ENCODE measurements around the gene GLMN. TPM values are rescaled to one million over a fixed set of nuclear protein-coding genes. Genes with fewer than 3 reads are reported as not detected.

GLMN gene
- total and polyA plus RNA-seq, 2 experiments from 2014 or later, result 10.7 to 11.7 TPM

- WGBS, 2 experiments (ENCODE audit: low coverage in 1 of 2, low lambda C conversion rate in 2 of 2, missing lambda C conversion rate in 2 of 2), result 99% methylated on average over 3 of the region's 3 CpGs
- in situ Hi-C loops (cut with MboI), result loop anchor here (25.0 kb wide), 1 partner anchor 294 kb away; no protein-coding TSS in a partner anchor
- TF ChIP-seq EZH2phosphoT487 (IDR thresholded peaks at IDR 0.05; ENCODE audit: insufficient read depth, low read depth), result no peak
- no peak for TF ChIP-seq EZH2 (IDR thresholded peaks at IDR 0.05; ENCODE audit: insufficient read depth, poor library complexity, severe bottlenecking)
- Histone ChIP-seq H3K9me3 (ENCODE audit: low read depth) (no peaks in the 10 kb centered on the region), H3K4me2 (ENCODE audit: unreplicated experiment) (no peak overlapping the region), H3K9ac (no peak overlapping the region), H2AFZ (no peak overlapping the region), H3K4me3 (no peak overlapping the region), H3F3A (ENCODE audit: insufficient read depth) (no peaks in the 10 kb centered on the region), H3K9me2 (ENCODE audit: insufficient read depth) (no peaks in the 10 kb centered on the region), H4K20me1 (ENCODE audit: insufficient read depth) (0 out of 2 replicates have a peak, but pooled peaks cover 4% of the 10 kb centered on the region), H3K36me3 (ENCODE audit: low read depth) (peaks cover 10% of the 10 kb centered on the region), H3K79me2 (ENCODE audit: insufficient read depth) (no peaks in the 10 kb centered on the region), H3K27ac (no peak overlapping the region), H3K27me3 (replicated peaks; ENCODE audit: insufficient read depth) (no peaks in the 10 kb centered on the region), H3K4me1 (ENCODE audit: insufficient read depth) (no peaks in the 10 kb centered on the region)
- no peak for DNase-seq
These were observed 19.2 kb upstream of the GLMN start for GRCh38 chr1:92317836-92318493.

- no peak for TF ChIP-seq EZH2 (IDR thresholded peaks at IDR 0.05; ENCODE audit: insufficient read depth, poor library complexity, severe bottlenecking)
- TF ChIP-seq EZH2phosphoT487 (IDR thresholded peaks at IDR 0.05; ENCODE audit: insufficient read depth, low read depth), result no peak
- Histone ChIP-seq H3F3A (ENCODE audit: insufficient read depth) (no peaks in the 10 kb centered on the region), H2AFZ (no peak overlapping the region), H3K9me3 (ENCODE audit: low read depth) (no peaks in the 10 kb centered on the region), H4K20me1 (ENCODE audit: insufficient read depth) (0 out of 2 replicates have a peak, but pooled peaks cover 4% of the 10 kb centered on the region), H3K4me1 (ENCODE audit: insufficient read depth) (no peaks in the 10 kb centered on the region), H3K36me3 (ENCODE audit: low read depth) (peaks cover 13% of the 10 kb centered on the region), H3K27me3 (replicated peaks; ENCODE audit: insufficient read depth) (no peaks in the 10 kb centered on the region), H3K4me3 (no peak overlapping the region), H3K9ac (no peak overlapping the region), H3K9me2 (ENCODE audit: insufficient read depth) (no peaks in the 10 kb centered on the region), H3K4me2 (ENCODE audit: unreplicated experiment) (no peak overlapping the region), H3K79me2 (ENCODE audit: insufficient read depth) (no peaks in the 10 kb centered on the region), H3K27ac (no peak overlapping the region)
- WGBS, 2 experiments (ENCODE audit: low coverage in 1 of 2, low lambda C conversion rate in 2 of 2, missing lambda C conversion rate in 2 of 2), result 88 to 92% methylated on average over 6 of the region's 6 CpGs
- DNase-seq, result no peak
- in situ Hi-C loops (cut with MboI), result loop anchor here (25.0 kb wide), 1 partner anchor 296 kb away; no protein-coding TSS in a partner anchor
These were observed 17.2 kb upstream of the GLMN start for GRCh38 chr1:92315766-92316599.

GRCh38 chr1:92314024-92314423 lies 15.2 kb upstream of the GLMN start:
- H3K79me2 ChIP-seq (ENCODE audit: insufficient read depth), result no peaks in the 10 kb centered on the region
- H3K9ac ChIP-seq, result no peak overlapping the region
- no peak overlapping the region for H3K4me2 ChIP-seq (ENCODE audit: unreplicated experiment)
- no peak for DNase-seq
- H3K4me1 ChIP-seq (ENCODE audit: insufficient read depth), result no peaks in the 10 kb centered on the region
- no peak overlapping the region for H3K4me3 ChIP-seq
- H3K27me3 ChIP-seq (replicated peaks; ENCODE audit: insufficient read depth), result no peaks in the 10 kb centered on the region
- 0 out of 2 replicates have a peak, but pooled peaks cover 4% of the 10 kb centered on the region for H4K20me1 ChIP-seq (ENCODE audit: insufficient read depth)
- WGBS, 2 experiments (ENCODE audit: low coverage in 1 of 2, low lambda C conversion rate in 2 of 2, missing lambda C conversion rate in 2 of 2), result 95 to 97% methylated on average over 1 of the region's 1 CpG
- H3K9me3 ChIP-seq (ENCODE audit: low read depth), result no peaks in the 10 kb centered on the region
- in situ Hi-C loops (cut with MboI), result loop anchor here (25.0 kb wide), 1 partner anchor 298 kb away; no protein-coding TSS in a partner anchor
- H3K9me2 ChIP-seq (ENCODE audit: insufficient read depth), result no peaks in the 10 kb centered on the region
- TF ChIP-seq EZH2 (IDR thresholded peaks at IDR 0.05; ENCODE audit: insufficient read depth, poor library complexity, severe bottlenecking), result no peak
- TF ChIP-seq EZH2phosphoT487 (IDR thresholded peaks at IDR 0.05; ENCODE audit: insufficient read depth, low read depth), result no peak
- no peak overlapping the region for H3K27ac ChIP-seq
- no peak overlapping the region for H2AFZ ChIP-seq
- peaks cover 4% of the 10 kb centered on the region; the same call in 1 of the 2 replicates for H3F3A ChIP-seq (ENCODE audit: insufficient read depth)
- H3K36me3 ChIP-seq (ENCODE audit: low read depth), result peaks cover 12% of the 10 kb centered on the region; the same call in 1 of the 2 replicates

GRCh38 chr1:92310185-92310597 lies 11.4 kb upstream of the GLMN start:
- Histone ChIP-seq H3K9me3 (ENCODE audit: low read depth) (no peaks in the 10 kb centered on the region), H2AFZ (no peak overlapping the region), H3K9ac (no peak overlapping the region), H3K4me1 (ENCODE audit: insufficient read depth) (no peaks in the 10 kb centered on the region), H4K20me1 (ENCODE audit: insufficient read depth) (no peaks in the 10 kb centered on the region), H3K4me2 (ENCODE audit: unreplicated experiment) (no peak overlapping the region), H3K4me3 (no peak overlapping the region), H3K79me2 (ENCODE audit: insufficient read depth) (no peaks in the 10 kb centered on the region), H3K36me3 (ENCODE audit: low read depth) (peaks cover 29% of the 10 kb centered on the region), H3K27me3 (replicated peaks; ENCODE audit: insufficient read depth) (no peaks in the 10 kb centered on the region), H3F3A (ENCODE audit: insufficient read depth) (peaks cover 4% of the 10 kb centered on the region; the same call in 1 of the 2 replicates), H3K9me2 (ENCODE audit: insufficient read depth) (no peaks in the 10 kb centered on the region), H3K27ac (no peak overlapping the region)
- peak; percentile 61 for DNase-seq
- TF ChIP-seq EZH2phosphoT487 (IDR thresholded peaks at IDR 0.05; ENCODE audit: insufficient read depth, low read depth) (no peak), EZH2 (IDR thresholded peaks at IDR 0.05; ENCODE audit: insufficient read depth, poor library complexity, severe bottlenecking) (no peak)
- in situ Hi-C loops (cut with MboI), result loop anchor here (25.0 kb wide), 1 partner anchor 302 kb away; no protein-coding TSS in a partner anchor
